SIG-M5 treated with dmso at 0.1 percent for 504 hours (cell line): Measurements from ENCODE around the gene RAB36.

Source experiments
- DNase-seq: peaks from one replicate; lab custom pipeline; 2025; ENCODE audit not compliant: unreplicated experiment; lab: John Stamatoyannopoulos, UW

Gene RAB36

DNA sequence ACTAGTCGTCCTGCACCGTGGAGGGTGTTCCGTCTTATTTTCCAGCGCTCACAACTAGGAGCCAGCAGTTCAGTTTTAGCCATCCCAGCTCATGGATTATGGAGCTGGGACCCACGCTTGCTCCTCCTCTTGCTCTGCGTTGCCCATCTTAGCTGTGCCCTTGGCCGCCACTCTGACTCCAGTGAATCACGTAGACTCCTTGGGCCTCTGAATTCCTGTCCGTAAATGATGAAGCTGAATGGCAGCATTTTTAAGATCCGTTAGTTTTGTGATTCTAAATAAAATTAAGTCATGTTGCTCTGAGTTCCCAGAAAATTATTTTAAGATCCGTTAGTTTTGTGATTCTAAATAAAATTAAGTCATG is 58.8 kb downstream of the RAB36 start:
- DNase-seq, result no peak

DNA sequence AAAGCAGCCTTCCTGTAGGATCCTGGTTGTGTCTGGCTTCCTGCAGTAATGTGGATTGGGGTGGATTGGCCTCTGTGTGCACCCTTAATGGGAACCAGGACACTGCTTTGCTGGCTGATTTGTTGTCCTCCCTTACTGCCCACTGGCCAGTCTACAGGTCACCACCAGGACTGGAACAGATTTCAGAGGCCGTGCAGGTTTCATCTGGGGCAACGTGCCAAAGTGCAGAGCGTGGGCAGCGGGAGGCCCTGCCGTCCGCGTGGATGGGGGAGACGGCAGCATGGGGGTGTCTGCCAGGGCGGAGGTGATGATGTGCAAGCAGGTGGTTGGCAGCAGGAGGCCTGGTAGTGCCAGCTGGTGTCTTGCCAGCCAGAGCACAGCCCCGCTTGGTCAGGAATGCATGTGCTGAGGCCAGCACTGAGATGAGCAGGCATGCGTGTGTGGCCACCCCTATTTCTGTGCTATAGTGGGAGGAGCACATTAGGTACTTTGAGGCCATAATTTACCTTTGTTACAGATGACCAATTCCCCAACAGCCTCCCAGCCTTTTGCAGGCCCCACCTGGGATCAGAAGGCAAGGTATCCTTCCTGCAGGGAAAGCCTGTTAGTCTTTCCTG is 59.4 kb downstream of the RAB36 start:
- no peak for DNase-seq

DNA sequence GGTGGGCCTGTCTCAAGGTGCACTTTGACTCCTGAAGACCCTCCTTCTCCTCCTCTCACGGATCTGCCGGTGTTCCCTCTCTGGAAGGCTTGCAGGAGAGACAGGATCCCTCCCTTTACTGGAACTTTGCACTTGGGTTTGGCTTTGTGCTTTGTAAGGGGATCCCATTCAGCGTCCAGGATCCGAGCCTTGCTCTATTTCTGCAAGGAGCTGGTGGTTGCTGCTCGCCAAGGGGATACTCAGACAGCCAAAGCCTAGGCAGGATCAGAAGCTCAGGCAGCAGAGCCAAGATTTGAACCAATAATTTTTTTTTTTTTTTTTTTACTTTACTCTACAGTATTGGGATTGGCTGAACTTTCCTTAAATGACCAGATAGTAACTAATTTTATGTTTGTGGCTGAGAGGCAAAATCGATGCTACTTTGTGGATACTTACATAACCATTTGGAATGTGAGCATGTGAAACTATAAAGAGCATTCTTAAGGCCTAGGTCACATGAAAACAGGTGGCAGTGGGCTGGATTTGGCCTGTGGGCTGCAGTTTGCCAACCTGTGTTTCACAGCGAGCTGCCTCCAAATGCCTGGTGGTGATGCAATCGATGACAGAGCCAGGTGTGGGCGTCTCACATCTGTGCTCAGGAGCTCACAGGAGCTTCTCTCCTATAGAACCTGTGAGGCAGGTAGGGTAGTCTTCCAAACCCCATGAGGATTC is 60.2 kb downstream of the RAB36 start:
- DNase-seq, result no peak

GRCh38 chr22:23206915-23207314 is 61.6 kb downstream of the RAB36 start:
- no peak for DNase-seq

GRCh38 chr22:23207729-23208393 is 62.6 kb downstream of the RAB36 start:
- DNase-seq, result no peak

DNA sequence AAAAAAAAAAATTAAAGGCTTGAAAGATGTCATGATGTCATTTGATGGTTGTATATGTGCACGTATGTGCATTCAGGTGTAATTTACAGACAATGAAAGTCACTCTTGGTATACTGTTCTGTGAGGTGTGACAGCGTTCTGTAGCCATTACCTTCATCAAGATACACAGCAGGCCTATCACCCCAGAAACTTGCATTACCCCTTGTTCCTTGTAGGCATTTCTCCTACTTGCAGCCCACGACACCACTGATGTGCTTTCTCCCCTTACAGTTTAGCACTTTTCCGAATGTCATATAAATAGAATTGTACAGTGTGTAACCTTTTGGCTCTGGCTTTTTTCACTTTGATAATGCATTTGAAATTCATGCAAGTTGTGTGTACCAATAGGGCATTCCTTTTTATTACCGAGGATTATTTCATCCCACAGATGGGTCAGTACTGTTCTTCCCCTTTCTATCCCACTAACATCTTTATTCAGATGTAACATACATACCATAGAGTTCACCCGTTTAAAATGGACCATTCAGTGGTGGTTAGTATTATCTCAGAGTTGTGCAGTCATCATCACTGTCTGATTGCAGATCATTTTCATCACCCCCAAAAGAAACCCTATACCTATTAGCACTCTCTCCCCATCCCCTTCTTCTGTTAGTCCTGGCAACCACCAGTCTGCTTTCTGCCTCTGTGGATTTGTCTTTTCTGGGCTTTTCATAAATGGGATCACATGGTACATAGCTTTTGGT is 65.3 kb downstream of the RAB36 start:
- no peak for DNase-seq

GRCh38 chr22:23211622-23212021 is 66.3 kb downstream of the RAB36 start:
- DNase-seq, result no peak

- DNase-seq, result no peak
These were observed 67.1 kb downstream of the RAB36 start for GRCh38 chr22:23212061-23213021.

DNA sequence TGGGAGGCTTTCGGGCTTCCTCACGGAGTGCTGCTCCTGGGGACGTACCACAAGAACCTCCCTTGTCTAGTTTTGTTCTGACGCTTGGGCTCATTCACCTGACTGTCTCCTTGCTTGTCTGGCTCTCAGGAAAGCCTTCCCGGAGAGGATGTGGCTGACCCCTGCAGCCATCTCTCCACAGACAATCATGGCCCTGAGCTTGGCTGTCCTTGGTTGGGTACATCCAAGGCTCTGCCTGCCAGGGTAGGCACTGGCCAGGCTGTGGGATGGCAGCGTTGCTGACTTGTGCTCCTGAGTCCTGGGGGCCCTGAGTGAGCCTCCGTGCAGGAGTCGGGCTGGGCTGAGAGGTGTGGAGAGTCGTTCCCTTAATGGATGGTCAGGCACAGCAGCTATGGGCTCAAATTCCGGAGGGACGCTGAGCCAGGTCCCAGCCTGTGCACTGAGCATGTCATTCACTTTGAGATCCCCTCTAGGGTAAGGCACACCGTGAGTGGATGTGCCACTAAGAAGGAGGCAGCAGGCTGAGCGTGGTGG is 67.8 kb downstream of the RAB36 start:
- no peak for DNase-seq

DNA sequence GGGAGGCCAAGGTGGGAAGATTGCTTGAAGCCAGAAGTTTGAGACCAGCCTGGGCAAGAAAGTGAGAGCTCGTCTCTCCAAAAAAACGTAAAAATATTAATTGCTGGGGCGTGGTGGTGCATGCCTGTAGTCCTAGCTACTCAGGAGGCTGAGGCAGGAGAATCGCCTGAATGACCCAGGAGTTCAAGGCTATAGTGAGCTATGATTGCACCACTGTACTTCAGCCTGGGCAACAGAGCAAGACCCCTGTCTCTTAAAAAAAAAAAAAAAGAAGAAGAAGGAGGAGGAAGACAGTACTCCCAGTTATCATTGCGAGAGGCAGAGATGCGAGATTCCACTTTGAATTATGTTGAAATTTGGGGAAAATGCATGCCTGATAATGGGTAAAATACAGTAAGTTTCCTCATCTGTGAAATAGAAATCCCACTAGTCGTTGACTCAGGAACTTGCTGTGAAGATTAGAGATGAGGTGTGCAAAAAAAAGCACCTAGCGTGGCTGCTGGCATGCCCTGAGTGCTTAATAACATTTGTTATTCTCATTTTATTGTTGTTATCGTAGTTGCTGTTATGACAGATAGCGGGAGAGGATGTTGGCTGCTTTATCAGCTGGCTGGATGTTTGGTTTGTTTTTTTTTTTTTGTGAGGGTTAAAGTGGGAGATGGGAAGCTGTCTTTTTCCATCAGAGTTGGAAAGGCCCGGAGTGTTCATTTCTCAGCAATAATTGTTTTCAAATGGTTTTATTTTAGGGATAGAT is 68.5 kb downstream of the RAB36 start:
- DNase-seq, result no peak
